HG02870 (cell line): ENCODE measurements around the gene ADGRB2.

Source experiments
- ATAC-seq: cut with Tn5 transposase; IDR thresholded peaks from one replicate; pipeline ENCODE4 v1.9.1; 2021; ENCODE audit warnings: mild to moderate bottlenecking, moderate library complexity; ENCODE audit not compliant: unreplicated experiment

Gene ADGRB2

DNA sequence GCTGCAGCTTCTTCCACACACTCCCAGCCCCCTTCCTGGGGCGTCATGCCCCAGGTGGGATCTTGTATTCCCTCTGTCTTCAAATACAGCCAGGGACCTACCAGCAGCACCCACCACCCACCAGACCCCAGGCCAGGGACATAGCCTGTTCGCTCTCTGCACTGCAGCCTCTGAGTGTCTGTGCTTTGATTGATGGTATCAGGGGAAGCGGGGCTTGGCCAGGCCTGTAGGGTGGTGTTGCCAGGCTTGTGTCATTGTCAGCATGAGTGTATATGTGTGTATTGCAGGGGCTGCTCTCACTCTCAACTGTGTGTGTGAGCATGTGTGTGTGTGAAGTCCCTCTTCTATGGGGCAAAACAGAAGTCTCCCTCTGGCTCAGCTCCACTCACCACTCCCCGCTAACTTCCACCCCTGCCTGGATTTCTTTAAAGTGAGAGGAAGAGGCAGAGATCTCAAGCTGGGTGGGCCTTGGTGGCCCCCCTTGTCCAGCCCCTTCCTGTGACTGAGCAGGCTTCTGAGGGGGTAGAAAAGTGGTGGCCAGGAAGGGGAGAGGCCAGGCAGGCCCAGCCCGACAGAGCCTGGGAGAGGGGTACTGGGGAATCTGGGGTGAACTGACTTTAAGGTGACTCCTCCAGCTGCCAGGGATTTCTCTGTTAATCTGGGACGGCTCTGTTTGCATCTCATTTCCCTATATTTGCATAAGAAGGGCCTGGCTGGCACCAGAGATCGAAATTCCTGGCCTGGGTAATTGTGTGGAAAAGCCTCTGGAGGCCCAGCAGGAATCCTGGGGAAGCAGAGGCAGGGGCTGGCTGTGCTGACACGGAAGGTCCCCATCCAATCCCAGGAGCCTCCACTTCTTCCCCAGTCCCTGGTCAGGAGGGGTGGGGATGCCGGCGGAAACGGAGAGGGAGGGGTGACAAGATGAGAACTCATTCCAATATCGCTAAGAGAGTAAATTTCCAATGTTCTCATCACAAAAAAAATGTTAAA lies 18.6 kb upstream of the ADGRB2 start:
- no peak for ATAC-seq

DNA sequence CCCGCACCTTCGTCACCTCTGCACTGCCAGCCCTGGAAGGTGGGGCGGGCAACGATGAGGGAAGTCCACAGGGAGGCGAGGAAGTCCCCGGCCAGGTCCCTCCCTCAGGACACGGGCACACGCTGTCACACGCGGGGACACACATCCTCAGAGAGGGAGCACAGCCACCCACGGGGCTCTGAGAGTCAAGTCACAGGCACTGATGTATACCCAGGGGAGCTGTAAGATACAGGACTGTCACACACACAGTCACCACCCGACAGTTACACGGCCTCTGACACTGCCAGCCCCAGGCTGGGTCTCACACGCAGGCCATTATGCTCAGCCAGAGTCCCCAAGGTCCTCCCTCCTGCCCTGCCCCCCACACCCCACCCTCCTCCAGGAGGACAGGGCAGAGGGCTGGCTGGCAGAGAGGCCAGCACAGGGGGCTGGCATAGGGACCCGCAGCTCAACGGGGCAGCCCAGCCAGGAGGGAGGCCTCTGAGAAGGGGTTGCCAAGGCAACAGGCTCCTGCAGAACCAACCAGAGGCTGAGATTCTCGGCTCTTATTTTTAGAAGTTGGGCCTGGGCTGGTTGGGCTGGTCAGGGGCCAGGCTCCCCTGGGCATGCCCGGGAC lies 17.7 kb upstream of the ADGRB2 start:
- no peak for ATAC-seq

GRCh38 chr1:31781138-31781755 lies 17.1 kb upstream of the ADGRB2 start:
- ATAC-seq, result no peak

DNA sequence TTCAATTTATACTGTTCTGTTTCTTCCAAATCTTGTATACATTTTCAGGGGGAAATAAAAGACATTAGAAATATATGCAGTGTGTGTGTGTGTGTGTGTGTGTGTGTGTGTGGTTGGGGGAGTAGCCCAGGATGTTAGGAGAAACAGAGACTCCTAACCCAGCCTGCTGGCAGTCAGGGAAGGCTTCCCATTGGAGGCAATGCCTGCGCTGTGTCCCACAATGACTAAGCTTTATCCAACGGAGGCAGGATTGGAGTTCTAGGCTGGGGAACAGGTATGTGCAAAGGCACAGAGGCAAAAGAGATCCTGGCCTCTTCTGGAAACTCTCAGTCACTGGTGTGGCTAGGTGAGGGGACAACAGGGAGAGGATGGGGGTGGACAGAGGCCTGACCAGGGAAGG lies 16.5 kb upstream of the ADGRB2 start:
- no peak for ATAC-seq

DNA sequence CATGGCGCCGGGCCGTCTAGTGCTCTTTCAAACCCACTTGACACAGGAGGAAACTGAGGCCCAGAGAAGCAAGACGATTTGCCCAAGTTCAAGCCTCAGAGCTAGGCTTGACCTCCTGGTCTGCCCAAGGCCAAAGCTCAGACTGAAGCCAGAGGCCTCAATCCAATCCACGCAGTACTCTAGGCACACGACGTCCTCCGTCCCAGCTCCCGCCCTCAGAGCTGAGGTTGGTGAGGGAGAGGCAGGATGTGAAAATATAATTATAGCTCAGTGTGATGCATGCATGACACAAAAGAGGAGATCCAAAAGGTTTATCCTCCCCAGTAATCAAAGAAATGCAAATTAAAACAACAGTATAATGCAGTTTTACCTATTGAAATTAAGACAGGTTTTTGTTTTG lies 15.5 kb upstream of the ADGRB2 start:
- no peak for ATAC-seq

DNA sequence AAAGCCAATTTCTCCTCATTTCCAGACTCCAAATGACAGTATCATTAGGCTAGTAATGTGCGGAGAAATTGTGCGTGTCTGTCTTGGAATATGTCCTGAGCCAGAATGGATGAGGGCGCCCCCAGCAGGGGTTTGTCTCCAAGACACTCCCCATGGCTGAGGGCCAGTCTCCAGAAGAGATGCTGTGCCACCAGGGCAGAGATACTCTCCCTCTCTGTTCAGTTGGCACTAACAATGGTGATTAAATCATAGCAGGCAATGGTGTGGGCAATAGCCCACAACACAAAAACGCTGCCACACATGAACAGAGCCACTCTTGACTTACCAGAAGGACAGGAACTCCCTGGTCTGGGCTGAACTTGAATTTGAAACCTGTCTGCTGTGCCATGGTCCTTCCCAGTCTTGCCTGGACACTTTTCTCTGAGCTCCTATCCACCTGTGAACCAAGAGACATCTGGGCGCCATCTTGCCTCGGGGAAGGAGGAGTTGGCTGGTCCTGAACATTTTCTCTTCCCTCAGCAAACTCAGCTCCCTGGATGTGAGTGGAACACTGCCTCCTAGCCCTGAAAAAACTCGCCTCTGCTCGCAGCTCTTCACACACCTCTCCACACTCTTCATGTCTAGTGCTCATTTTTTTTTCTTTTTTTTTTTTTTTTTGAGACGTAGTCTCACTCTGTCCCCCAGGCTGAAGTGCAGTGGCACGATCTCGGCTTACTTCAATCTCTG lies 14.8 kb upstream of the ADGRB2 start:
- ATAC-seq, result no peak

GRCh38 chr1:31776516-31776915 lies 12.4 kb upstream of the ADGRB2 start:
- ATAC-seq, result no peak

GRCh38 chr1:31776032-31776431 lies 11.9 kb upstream of the ADGRB2 start:
- no peak for ATAC-seq

- ATAC-seq, result no peak
Observed at GRCh38 chr1:31775210-31775999, 11.3 kb upstream of the ADGRB2 start.

DNA sequence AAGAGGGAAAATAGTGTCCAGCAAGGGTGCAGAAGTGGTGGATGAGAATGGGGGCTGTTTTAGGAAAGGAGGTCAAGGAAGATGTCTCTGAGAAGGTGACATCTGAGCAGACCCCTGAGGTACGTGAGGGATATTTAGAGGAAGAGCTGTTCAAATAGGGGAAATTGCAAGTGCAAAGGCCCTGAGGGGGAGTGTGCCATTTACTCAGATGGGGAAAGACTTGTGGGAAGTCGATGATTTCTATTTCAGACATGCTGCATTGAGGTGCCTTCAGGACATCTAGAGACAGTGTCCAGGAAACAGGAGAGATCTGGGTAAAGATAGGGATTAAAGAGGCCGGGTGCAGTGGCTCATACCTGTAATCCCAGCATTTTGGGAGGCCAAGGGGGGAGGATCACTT lies 10.4 kb upstream of the ADGRB2 start:
- ATAC-seq, result no peak

DNA sequence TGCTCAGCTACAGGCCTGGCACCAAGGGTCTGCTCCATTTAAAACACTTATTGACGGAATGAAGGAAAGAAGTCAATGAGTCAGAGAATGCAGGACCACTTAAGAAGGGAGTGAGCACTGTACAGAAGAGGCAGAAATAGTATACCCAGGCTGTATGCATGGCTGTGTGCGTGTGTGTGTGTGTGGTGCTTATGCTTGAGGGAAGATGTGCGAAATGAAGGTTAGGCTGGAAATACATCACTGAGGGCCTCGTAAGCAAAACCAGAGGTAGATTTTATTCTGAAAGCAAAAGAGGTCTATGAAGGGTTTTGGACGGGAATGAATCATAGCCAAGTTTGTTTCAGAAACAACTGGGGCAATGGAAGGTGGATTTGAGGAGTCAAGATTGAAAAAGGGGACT lies 9.7 kb upstream of the ADGRB2 start:
- no peak for ATAC-seq

DNA sequence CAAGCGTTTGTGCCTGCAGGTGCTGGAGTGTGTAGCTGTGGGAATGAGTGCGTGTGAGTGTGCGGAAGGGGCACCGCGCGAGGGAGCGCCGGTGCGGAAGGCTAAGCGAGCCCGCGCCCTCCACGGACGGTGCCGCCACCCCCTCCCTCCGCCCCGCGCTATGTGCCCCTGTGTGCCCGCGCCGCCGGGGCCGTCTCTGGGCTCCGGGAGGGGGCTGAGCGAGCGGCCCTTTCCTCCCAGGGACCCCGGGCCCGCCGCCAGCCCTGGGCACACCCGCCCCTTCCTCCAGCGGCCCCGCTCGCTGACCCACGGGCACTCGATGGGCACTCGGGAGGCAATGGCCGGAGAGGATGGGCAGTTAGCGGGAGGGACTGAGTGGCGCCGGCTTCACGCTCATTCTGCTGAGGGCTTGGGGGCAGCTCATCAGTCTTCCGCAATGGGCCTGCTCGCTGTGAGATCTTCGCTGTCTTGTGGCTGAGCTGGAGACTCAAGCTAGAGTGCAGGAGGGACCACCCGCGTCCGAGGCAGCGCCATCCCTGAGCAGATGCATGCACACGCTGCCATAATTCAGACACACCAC lies 8.6 kb upstream of the ADGRB2 start:
- no peak for ATAC-seq

- ATAC-seq, result no peak
Observed at GRCh38 chr1:31771891-31772668, 7.9 kb upstream of the ADGRB2 start.

DNA sequence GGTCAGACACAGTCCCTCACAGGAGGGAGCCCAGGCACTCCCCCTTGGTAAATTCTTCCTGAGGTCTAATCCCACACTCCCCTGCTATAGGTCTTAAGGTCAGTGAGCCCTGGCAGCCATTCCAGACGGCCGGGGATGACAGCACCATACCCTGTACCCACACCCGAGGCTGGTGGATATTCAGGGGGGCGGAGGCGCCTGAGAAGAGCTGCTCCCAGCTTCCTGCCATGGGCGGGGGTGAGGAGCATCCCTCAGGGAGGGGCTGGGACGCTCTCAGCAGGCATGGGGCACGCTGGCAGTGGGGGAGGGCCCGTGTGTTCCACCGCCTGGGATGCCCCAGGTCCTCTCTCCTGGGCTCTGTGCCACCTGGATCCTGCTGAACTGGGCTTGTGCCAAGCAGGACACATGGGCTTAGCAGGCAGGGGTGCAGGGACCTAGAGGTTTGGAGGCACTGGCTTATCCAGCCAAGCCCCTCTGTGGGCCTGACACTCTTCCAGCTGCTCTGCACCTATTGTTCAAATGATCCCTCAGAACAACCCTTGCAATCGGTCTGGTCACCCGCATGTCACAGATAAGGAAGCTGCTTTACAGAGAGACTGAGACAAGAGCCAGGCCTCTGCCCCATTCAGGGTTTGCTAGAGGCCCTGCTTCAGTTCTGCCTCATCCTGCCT lies 5.7 kb upstream of the ADGRB2 start:
- ATAC-seq, result no peak

DNA sequence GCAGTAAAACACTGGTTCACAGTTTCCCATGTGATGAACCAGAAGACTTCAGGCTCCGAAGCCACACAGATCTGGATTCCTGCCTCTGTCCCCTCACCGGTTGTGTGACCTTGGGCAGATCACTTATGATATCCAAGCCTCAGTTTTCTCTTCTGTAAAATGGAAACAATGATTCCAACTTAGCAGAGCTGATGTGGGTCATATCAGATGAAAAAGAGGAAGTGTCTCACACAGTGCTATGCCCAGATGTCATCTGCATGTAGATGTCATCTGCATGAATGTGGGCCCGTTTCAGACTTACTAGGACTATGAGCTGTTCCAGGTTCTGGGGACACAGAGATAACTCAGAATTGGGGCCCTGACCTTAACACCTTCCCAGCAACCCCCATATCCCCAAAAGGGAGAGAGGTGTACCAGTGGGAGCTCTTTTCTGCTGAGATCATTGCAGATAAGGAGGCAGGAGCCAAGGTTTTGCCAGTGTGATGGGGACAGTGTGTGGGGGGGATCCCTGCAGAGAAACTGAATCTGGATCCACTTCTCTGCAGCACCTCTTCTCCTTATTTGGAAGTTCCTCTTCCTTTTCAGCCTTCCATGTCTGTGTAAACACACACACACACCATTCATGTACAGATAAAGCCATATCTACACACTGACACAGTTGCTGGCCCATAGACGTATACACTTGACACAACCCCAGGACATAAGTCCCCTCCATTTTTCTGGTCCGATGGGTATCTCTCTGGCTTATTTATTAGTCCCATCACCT lies 5.0 kb upstream of the ADGRB2 start:
- ATAC-seq, result no peak

DNA sequence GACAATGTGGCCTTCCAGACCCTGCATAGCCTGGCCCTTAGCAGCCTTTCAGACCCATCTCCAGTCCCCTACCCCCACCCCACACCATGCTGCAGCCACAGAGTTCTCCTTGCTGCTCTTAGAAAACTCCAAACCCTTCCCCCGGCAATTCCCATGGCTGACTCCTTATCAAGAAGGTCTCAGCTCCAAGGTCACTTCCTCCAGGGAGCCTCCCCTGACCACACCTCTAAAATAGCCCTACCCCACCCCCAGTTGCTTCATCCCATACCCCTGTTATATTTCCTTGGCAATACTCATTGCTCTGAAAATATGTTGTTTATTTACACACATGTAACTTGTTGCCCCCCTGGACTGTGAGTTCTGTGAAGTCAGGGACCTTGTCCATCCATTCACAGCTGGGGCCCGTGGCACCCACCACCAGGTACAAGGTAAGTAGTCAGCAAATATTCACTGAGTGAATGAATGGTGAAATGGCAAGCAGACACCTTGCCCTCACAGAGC lies 4.3 kb upstream of the ADGRB2 start:
- no peak for ATAC-seq

DNA sequence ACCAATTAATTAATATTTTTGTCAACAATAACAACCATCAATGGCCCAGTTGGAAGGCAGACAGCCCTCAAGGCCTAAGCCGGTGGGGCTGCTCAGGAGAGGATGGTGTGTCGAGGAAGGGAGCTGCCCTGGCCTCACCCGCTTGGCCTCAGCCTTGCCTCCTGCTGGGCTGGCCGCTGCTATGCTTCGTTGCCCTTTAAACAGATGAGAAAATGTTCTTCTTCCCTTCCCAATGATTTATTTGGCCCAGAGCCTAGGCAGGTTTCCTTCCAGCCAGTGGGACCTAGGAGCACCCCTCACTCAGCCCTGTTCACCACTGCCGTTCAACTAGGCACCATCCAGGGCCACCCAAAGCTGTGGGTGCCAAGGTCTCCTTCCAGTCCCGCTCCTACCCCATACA lies 3.1 kb upstream of the ADGRB2 start:
- no peak for ATAC-seq

DNA sequence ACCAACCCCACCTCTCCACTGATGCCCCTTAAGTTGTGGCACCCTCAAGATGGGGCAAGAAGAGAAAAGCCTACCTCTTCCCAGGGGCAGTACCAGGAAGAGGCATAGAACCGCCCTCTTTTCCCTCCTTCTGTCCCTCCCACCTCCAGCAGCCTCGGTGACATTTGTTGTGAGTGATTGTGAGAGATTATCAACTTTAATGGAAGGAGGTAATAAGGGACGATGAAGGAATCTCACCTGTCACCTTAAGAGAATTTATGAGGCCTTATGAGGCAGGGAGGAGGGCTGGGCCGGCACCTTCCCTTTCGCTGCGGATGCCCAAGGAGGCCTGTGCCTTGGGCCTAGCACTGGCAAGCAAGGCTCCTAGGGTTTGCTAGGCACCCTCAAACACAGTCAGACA lies 1.4 kb upstream of the ADGRB2 start:
- ATAC-seq, result no peak
